ENCODE data around the gene LAPTM5. TPM values are rescaled to one million over a fixed set of nuclear protein-coding genes. Genes with fewer than 3 reads are reported as not detected.

Gene LAPTM5
- total and polyA plus RNA-seq, 2 donors: 20.4 to 99.9 TPM

- Histone ChIP-seq H3K36me3 (ENCODE audit: insufficient read depth) (no peaks in the 10 kb centered on the region), H3K4me1 (ENCODE audit: insufficient read depth) (no peaks in the 10 kb centered on the region), H3K27ac (ENCODE audit: low read depth) (no peak overlapping the region), H3K4me3 (ENCODE audit: low read depth, low read length) (no peak overlapping the region)
- 57% methylated on average over 7 of the region's 7 CpGs for WGBS
- no peak for DNase-seq (ENCODE audit: extremely low spot score)
Measured at GRCh38 chr1:30744060-30744756, 13.4 kb downstream of the LAPTM5 start.

- WGBS: 55% methylated on average over 4 of the region's 4 CpGs
Measured at GRCh38 chr1:30743584-30744059, 14.0 kb downstream of the LAPTM5 start.

GRCh38 chr1:30742963-30743559 lies 14.5 kb downstream of the LAPTM5 start:
- no peak overlapping the region for H3K27ac ChIP-seq (ENCODE audit: low read depth)
- no peak overlapping the region for H3K4me3 ChIP-seq (ENCODE audit: low read depth, low read length)
- DNase-seq (ENCODE audit: extremely low spot score): no peak
- no peaks in the 10 kb centered on the region for H3K4me1 ChIP-seq (ENCODE audit: insufficient read depth)
- 93% methylated on average over 3 of the region's 3 CpGs for WGBS
- H3K36me3 ChIP-seq (ENCODE audit: insufficient read depth): no peaks in the 10 kb centered on the region

More at GRCh38 chr1:30743584-30744059, 14.0 kb downstream of the LAPTM5 start:
- DNase-seq (ENCODE audit: extremely low spot score): no peak
- Histone ChIP-seq H3K4me3 (ENCODE audit: low read depth, low read length) (no peak overlapping the region), H3K36me3 (ENCODE audit: insufficient read depth) (no peaks in the 10 kb centered on the region), H3K4me1 (ENCODE audit: insufficient read depth) (no peaks in the 10 kb centered on the region), H3K27ac (ENCODE audit: low read depth) (no peak overlapping the region)

- H3K4me3 ChIP-seq (ENCODE audit: low read depth, low read length): no peak overlapping the region
- no peaks in the 10 kb centered on the region for H3K36me3 ChIP-seq (ENCODE audit: insufficient read depth)
- H3K27ac ChIP-seq (ENCODE audit: low read depth): no peak overlapping the region
- H3K4me1 ChIP-seq (ENCODE audit: insufficient read depth): no peaks in the 10 kb centered on the region
- no peak for DNase-seq (ENCODE audit: extremely low spot score)
- WGBS: 84% methylated on average over 11 of the region's 11 CpGs
Measured at GRCh38 chr1:30742300-30742962, 15.1 kb downstream of the LAPTM5 start.

GRCh38 chr1:30741239-30741894 lies 16.2 kb downstream of the LAPTM5 start:
- Histone ChIP-seq H3K36me3 (ENCODE audit: insufficient read depth) (no peaks in the 10 kb centered on the region), H3K27ac (ENCODE audit: low read depth) (no peak overlapping the region), H3K4me1 (ENCODE audit: insufficient read depth) (no peaks in the 10 kb centered on the region), H3K4me3 (ENCODE audit: low read depth, low read length) (no peak overlapping the region)
- no peak for DNase-seq (ENCODE audit: extremely low spot score)
- WGBS: 64% methylated on average over 12 of the region's 12 CpGs

- Histone ChIP-seq H3K27ac (ENCODE audit: low read depth) (no peak overlapping the region), H3K4me1 (ENCODE audit: insufficient read depth) (no peaks in the 10 kb centered on the region), H3K36me3 (ENCODE audit: insufficient read depth) (no peaks in the 10 kb centered on the region), H3K4me3 (ENCODE audit: low read depth, low read length) (no peak overlapping the region)
- 78% methylated on average over 15 of the region's 15 CpGs for WGBS
- no peak for DNase-seq (ENCODE audit: extremely low spot score)
Measured at GRCh38 chr1:30740251-30741238, 17.0 kb downstream of the LAPTM5 start.

- H3K36me3 ChIP-seq (ENCODE audit: insufficient read depth): no peaks in the 10 kb centered on the region
- no peak overlapping the region for H3K27ac ChIP-seq (ENCODE audit: low read depth)
- no peak for DNase-seq (ENCODE audit: extremely low spot score)
- H3K4me1 ChIP-seq (ENCODE audit: insufficient read depth): no peaks in the 10 kb centered on the region
- 85% methylated on average over 8 of the region's 8 CpGs for WGBS
- H3K4me3 ChIP-seq (ENCODE audit: low read depth, low read length): no peak overlapping the region
Measured at GRCh38 chr1:30739601-30740000, 18.0 kb downstream of the LAPTM5 start.

- no peak overlapping the region for H3K27ac ChIP-seq (ENCODE audit: low read depth)
- H3K4me3 ChIP-seq (ENCODE audit: low read depth, low read length): no peak overlapping the region
- no peak for DNase-seq (ENCODE audit: extremely low spot score)
- WGBS: 87% methylated on average over 10 of the region's 10 CpGs
- no peaks in the 10 kb centered on the region for H3K36me3 ChIP-seq (ENCODE audit: insufficient read depth)
- H3K4me1 ChIP-seq (ENCODE audit: insufficient read depth): no peaks in the 10 kb centered on the region
Measured at GRCh38 chr1:30738715-30739559, 18.6 kb downstream of the LAPTM5 start.

- Histone ChIP-seq H3K36me3 (ENCODE audit: insufficient read depth) (no peaks in the 10 kb centered on the region), H3K4me1 (ENCODE audit: insufficient read depth) (no peaks in the 10 kb centered on the region), H3K4me3 (ENCODE audit: low read depth, low read length) (no peak overlapping the region), H3K27ac (ENCODE audit: low read depth) (no peak overlapping the region)
- DNase-seq (ENCODE audit: extremely low spot score): no peak
- WGBS: 74% methylated on average over 5 of the region's 5 CpGs
Measured at GRCh38 chr1:30738040-30738714, 19.4 kb downstream of the LAPTM5 start.

GRCh38 chr1:30737357-30738039 lies 20.1 kb downstream of the LAPTM5 start:
- Histone ChIP-seq H3K27ac (ENCODE audit: low read depth) (no peak overlapping the region), H3K36me3 (ENCODE audit: insufficient read depth) (no peaks in the 10 kb centered on the region), H3K4me1 (ENCODE audit: insufficient read depth) (no peaks in the 10 kb centered on the region), H3K4me3 (ENCODE audit: low read depth, low read length) (no peak overlapping the region)
- 89% methylated on average over 14 of the region's 14 CpGs for WGBS
- no peak for DNase-seq (ENCODE audit: extremely low spot score)

GRCh38 chr1:30735668-30736498 lies 21.7 kb downstream of the LAPTM5 start:
- H3K4me1 ChIP-seq (ENCODE audit: insufficient read depth): no peaks in the 10 kb centered on the region
- H3K27ac ChIP-seq (ENCODE audit: low read depth): no peak overlapping the region
- WGBS: 89% methylated on average over 6 of the region's 6 CpGs
- DNase-seq (ENCODE audit: extremely low spot score): no peak
- no peaks in the 10 kb centered on the region for H3K36me3 ChIP-seq (ENCODE audit: insufficient read depth)
- H3K4me3 ChIP-seq (ENCODE audit: low read depth, low read length): no peak overlapping the region
